Nephron (organoid): ENCODE results near the gene ZNF782.
A peak's percentile ranks its signal among the peaks of the same experiment; 100 is the strongest.
"Not testable (repeated sequence)": the region's sequence is repeated elsewhere in the genome, so short reads cannot be mapped to it uniquely, and the experiment has no call there.

ENCODE experiments used
- H3K27ac Mint-ChIP-seq, 3 experiments: 2 replicates each; pipeline ENCODE4 v1.8.0; 2020; ENCODE audit warnings: mixed read lengths in 3 of 3, mild to moderate bottlenecking in 2 of 3, moderate library complexity in 1 of 3
- H3K27me3 Mint-ChIP-seq: 2 replicates; pipeline ENCODE4 v1.8.0; 2021; ENCODE audit warnings: low read depth, mild to moderate bottlenecking, moderate library complexity, mixed read lengths
- H3K36me3 Mint-ChIP-seq: 2 replicates; pipeline ENCODE4 v1.8.0; 2020; ENCODE audit warnings: low read depth, mixed read lengths
- H3K4me1 Mint-ChIP-seq: 2 replicates; pipeline ENCODE4 v1.8.0; 2020; ENCODE audit warnings: mixed read lengths
- H3K4me3 Mint-ChIP-seq, 3 experiments: 2 replicates each; pipeline ENCODE4 v1.8.0; 2020; ENCODE audit warnings: mild to moderate bottlenecking in 3 of 3, mixed read lengths in 3 of 3, moderate library complexity in 2 of 3
- H3K9me3 Mint-ChIP-seq: 2 replicates; pipeline ENCODE4 v1.8.0; 2020; ENCODE audit warnings: mixed read lengths
- TF ChIP-seq, protein P1 (sequence below), 3 experiments: fragments of 200-600 bp; sonication (generic); IDR thresholded peaks; one replicate each; pipeline ENCODE4 v1.5.0; 2021; ENCODE audit warnings: antibody characterized with exemption in 3 of 3; ENCODE audit not compliant: unreplicated experiment in 3 of 3

ZNF782 gene

DNA sequence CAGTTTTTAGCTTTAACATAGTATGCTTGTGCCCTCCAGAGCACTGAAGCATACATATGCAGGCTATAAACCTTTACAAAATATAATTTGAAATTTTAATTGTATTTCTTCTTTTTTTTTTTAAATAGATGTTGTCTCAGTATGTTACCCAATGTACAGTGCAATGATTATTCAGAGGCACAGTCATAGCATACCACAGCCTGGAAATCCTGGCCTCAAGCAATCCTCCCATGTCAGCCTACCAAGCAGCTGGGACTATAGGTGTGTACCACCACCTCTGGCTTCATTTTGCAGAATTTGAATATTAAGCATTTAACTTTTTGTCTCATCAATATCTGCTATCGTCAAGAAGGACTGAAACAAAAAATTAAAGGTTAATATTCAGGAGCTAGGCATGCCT lies 16.9 kb upstream of the ZNF782 start:
- Mint-ChIP-seq H3K27ac (no peak overlapping the region), H3K4me3 (no peak overlapping the region), H3K9me3 (no peaks in the 10 kb centered on the region), H3K27me3 (peaks cover 3% of the 10 kb centered on the region), H3K4me1 (peaks cover 10% of the 10 kb centered on the region), H3K36me3 (peaks cover 3% of the 10 kb centered on the region)
- TF ChIP-seq, protein P1, sequence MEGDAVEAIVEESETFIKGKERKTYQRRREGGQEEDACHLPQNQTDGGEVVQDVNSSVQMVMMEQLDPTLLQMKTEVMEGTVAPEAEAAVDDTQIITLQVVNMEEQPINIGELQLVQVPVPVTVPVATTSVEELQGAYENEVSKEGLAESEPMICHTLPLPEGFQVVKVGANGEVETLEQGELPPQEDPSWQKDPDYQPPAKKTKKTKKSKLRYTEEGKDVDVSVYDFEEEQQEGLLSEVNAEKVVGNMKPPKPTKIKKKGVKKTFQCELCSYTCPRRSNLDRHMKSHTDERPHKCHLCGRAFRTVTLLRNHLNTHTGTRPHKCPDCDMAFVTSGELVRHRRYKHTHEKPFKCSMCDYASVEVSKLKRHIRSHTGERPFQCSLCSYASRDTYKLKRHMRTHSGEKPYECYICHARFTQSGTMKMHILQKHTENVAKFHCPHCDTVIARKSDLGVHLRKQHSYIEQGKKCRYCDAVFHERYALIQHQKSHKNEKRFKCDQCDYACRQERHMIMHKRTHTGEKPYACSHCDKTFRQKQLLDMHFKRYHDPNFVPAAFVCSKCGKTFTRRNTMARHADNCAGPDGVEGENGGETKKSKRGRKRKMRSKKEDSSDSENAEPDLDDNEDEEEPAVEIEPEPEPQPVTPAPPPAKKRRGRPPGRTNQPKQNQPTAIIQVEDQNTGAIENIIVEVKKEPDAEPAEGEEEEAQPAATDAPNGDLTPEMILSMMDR (IDR thresholded peaks at IDR 0.05; ENCODE audit: unreplicated experiment in 3 of 3), result no peak

DNA sequence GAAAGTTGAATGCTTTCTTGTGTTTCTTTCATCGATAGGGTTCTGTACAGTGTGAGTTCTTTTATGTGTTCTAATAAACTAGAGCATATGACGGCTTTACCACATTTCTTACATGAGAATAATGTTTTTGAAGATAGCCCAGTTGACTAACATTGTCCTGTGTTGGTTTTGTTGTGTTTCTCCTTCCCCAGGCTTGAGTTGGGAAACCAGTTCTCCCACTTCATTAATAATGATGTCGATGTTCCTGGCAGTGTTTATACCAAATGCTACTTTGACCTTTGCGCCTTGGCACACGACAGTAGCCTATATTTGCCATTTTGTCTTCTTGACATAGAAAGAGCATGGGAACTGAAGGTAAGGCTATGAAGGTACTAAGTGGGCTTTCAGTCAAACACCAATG lies 14.4 kb upstream of the ZNF782 start:
- no peak overlapping the region for H3K27ac Mint-ChIP-seq
- no peaks in the 10 kb centered on the region for H3K27me3 Mint-ChIP-seq
- peaks cover 5% of the 10 kb centered on the region for H3K36me3 Mint-ChIP-seq
- H3K4me3 Mint-ChIP-seq, result no peak overlapping the region
- H3K4me1 Mint-ChIP-seq, result no peaks in the 10 kb centered on the region
- TF ChIP-seq, protein P1 (IDR thresholded peaks at IDR 0.05; ENCODE audit: unreplicated experiment in 3 of 3), result no peak
- H3K9me3 Mint-ChIP-seq, result peaks cover 6% of the 10 kb centered on the region

- no peaks in the 10 kb centered on the region for H3K4me1 Mint-ChIP-seq
- no peaks in the 10 kb centered on the region for H3K27me3 Mint-ChIP-seq
- TF ChIP-seq, protein P1 (IDR thresholded peaks at IDR 0.05; ENCODE audit: unreplicated experiment in 3 of 3), result no peak
- peaks cover 6% of the 10 kb centered on the region for H3K9me3 Mint-ChIP-seq
- H3K36me3 Mint-ChIP-seq, result peaks cover 5% of the 10 kb centered on the region
- H3K27ac Mint-ChIP-seq, result peak overlapping the region in 2 of 3 experiments; percentile 5 to 73
- H3K4me3 Mint-ChIP-seq, result no peak overlapping the region
Observed at GRCh38 chr9:96867079-96867804, 12.9 kb upstream of the ZNF782 start.

- H3K27me3 Mint-ChIP-seq, H3K9me3 Mint-ChIP-seq, H3K27ac Mint-ChIP-seq, H3K4me1 Mint-ChIP-seq, H3K4me3 Mint-ChIP-seq, H3K36me3 Mint-ChIP-seq: not testable (repeated sequence)
Observed at GRCh38 chr9:96865240-96865639, 10.9 kb upstream of the ZNF782 start.

DNA sequence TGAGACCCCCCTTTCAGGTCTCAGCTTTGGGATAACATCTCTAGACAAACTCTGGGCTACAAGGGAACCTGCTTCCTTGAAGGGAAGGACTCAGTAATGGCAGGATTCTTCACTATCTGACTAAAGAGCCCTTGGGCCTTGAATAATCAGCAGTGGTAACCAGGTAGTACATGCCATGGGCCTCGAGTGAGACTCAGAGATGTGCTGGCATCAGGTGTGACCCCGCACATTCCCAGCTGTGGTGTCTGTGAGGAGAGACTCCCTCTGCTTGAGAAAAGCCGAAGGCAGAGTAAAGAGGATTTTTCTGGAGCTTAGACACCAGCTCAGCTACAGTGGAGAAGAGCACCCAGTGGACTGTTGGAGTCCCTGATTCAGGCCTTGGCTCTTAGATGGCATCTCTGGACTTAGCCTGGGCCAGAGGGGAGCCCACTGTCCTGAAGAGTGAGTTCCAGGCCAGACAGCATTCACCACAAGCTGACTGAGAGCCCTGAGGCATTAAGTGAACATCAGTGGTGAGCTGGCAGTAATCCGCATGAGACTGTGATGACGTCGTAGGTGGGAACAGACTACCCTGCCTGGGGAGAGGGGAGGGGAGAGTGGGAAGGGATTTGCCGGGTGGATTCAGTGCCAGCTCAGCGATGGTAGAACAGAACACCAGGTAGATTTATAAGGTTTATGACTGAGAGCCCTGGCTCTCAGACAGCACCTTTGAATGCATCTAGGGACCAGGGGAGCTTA lies 5.3 kb upstream of the ZNF782 start:
- H3K27ac Mint-ChIP-seq, result no peak overlapping the region
- no peaks in the 10 kb centered on the region for H3K36me3 Mint-ChIP-seq
- no peak overlapping the region for H3K4me3 Mint-ChIP-seq
- no peaks in the 10 kb centered on the region for H3K27me3 Mint-ChIP-seq
- TF ChIP-seq, protein P1 (IDR thresholded peaks at IDR 0.05; ENCODE audit: unreplicated experiment in 3 of 3), result no peak
- H3K9me3 Mint-ChIP-seq, result no peaks in the 10 kb centered on the region
- no peaks in the 10 kb centered on the region for H3K4me1 Mint-ChIP-seq

GRCh38 chr9:96858670-96859069 lies 4.4 kb upstream of the ZNF782 start:
- H3K4me3 Mint-ChIP-seq, result no peak overlapping the region
- H3K9me3 Mint-ChIP-seq, result no peaks in the 10 kb centered on the region
- TF ChIP-seq, protein P1 (IDR thresholded peaks at IDR 0.05; ENCODE audit: unreplicated experiment in 3 of 3), result no peak
- no peaks in the 10 kb centered on the region for H3K36me3 Mint-ChIP-seq
- no peak overlapping the region for H3K27ac Mint-ChIP-seq
- no peaks in the 10 kb centered on the region for H3K27me3 Mint-ChIP-seq
- peaks cover 5% of the 10 kb centered on the region for H3K4me1 Mint-ChIP-seq
